H9 (cell line): Measurements from ENCODE around the gene LRRC8E. TPM values are rescaled to one million over a fixed set of nuclear protein-coding genes. Genes with fewer than 3 reads are reported as not detected.

ENCODE experiments used
- DNase-seq: peaks from one replicate; pipeline ENCODE4 v3.0.0-alpha.2; 2017
- H2AFZ ChIP-seq: one replicate; pipeline ENCODE4 v1.6.1; 2013; ENCODE audit warnings: mild to moderate bottlenecking, low read length, control low read depth, moderate library complexity
- H2AK5ac ChIP-seq: 2 replicates; pipeline ENCODE4 v1.6.1; 2013; ENCODE audit warnings: low read length, control low read depth, mixed read lengths; ENCODE audit not compliant: insufficient read length
- H2BK120ac ChIP-seq: one replicate; pipeline ENCODE4 v1.6.1; 2013; ENCODE audit warnings: low read depth, mild to moderate bottlenecking, low read length, control low read depth, inconsistent platforms; ENCODE audit not compliant: poor library complexity, severe bottlenecking
- H2BK12ac ChIP-seq: 2 replicates; pipeline ENCODE4 v1.6.1; 2013; ENCODE audit warnings: low read length, control low read depth, mixed read lengths, low read depth; ENCODE audit not compliant: insufficient read length
- H2BK15ac ChIP-seq: 2 replicates; pipeline ENCODE4 v1.6.1; 2013; ENCODE audit warnings: low read depth, low read length, control low read depth
- H2BK20ac ChIP-seq: one replicate; pipeline ENCODE4 v1.6.1; 2013; ENCODE audit warnings: low read depth, mild to moderate bottlenecking, low read length, control low read depth, inconsistent platforms; ENCODE audit not compliant: poor library complexity, severe bottlenecking
- H2BK5ac ChIP-seq: 2 replicates; pipeline ENCODE4 v1.6.1; 2013; ENCODE audit warnings: low read length, control low read depth, mixed read lengths; ENCODE audit not compliant: insufficient read length
- H3K14ac ChIP-seq: 2 replicates; pipeline ENCODE4 v1.6.1; 2013; ENCODE audit warnings: low read length, control low read depth; ENCODE audit not compliant: insufficient read depth
- H3K18ac ChIP-seq: 2 replicates; pipeline ENCODE4 v1.6.1; 2013; ENCODE audit warnings: low read depth, mild to moderate bottlenecking, mixed read lengths, low read length, control low read depth; ENCODE audit not compliant: insufficient read length
- H3K23ac ChIP-seq: 2 replicates; pipeline ENCODE4 v1.6.1; 2013; ENCODE audit warnings: low read length, control low read depth, mixed read lengths, low read depth; ENCODE audit not compliant: insufficient read length
- H3K23me2 ChIP-seq: 2 replicates; pipeline ENCODE4 v1.6.1; 2013; ENCODE audit warnings: low read depth, mild to moderate bottlenecking, mixed read lengths, low read length, control low read depth; ENCODE audit not compliant: insufficient read length, poor library complexity, severe bottlenecking
- H3K27ac ChIP-seq: 2 replicates; pipeline ENCODE4 v1.5.1; 2013; ENCODE audit warnings: low read length, control low read depth, mixed read lengths, low read depth; ENCODE audit not compliant: insufficient read length
- H3K27me3 ChIP-seq: 2 replicates; pipeline ENCODE4 v1.6.1; 2013; ENCODE audit warnings: low read length, control low read depth, inconsistent platforms; ENCODE audit not compliant: insufficient read depth
- H3K4ac ChIP-seq: 2 replicates; pipeline ENCODE4 v1.6.1; 2013; ENCODE audit warnings: low read depth, mild to moderate bottlenecking, control low read depth, inconsistent platforms, low read length, moderate library complexity
- H3K4me1 ChIP-seq: 2 replicates; pipeline ENCODE4 v1.6.1; 2013; ENCODE audit warnings: low read length, control low read depth, inconsistent platforms; ENCODE audit not compliant: insufficient read depth
- H3K4me2 ChIP-seq: 2 replicates; pipeline ENCODE4 v1.6.1; 2013; ENCODE audit warnings: low read length, control low read depth, mixed read lengths; ENCODE audit not compliant: insufficient read length, insufficient read depth
- H3K56ac ChIP-seq: 2 replicates; pipeline ENCODE4 v1.6.1; 2013; ENCODE audit warnings: low read depth, mild to moderate bottlenecking, mixed read lengths, low read length, control low read depth; ENCODE audit not compliant: insufficient read length
- H3K79me1 ChIP-seq: 2 replicates; pipeline ENCODE4 v1.6.1; 2013; ENCODE audit warnings: low read depth, mild to moderate bottlenecking, moderate library complexity, low read length, control low read depth, inconsistent platforms; ENCODE audit not compliant: insufficient read depth, poor library complexity, severe bottlenecking
- H3K79me2 ChIP-seq: 2 replicates; pipeline ENCODE4 v1.6.1; 2013; ENCODE audit warnings: low read length, control low read depth, inconsistent platforms; ENCODE audit not compliant: insufficient read depth
- H3K9ac ChIP-seq: 2 replicates; pipeline ENCODE4 v1.6.1; 2013; ENCODE audit warnings: low read length, control low read depth, mixed read lengths; ENCODE audit not compliant: insufficient read length; ENCODE audit errors: extremely low read depth
- H3K9me3 ChIP-seq: one replicate; pipeline ENCODE4 v1.6.1; 2013; ENCODE audit warnings: low read depth, low read length, inconsistent platforms; ENCODE audit not compliant: control insufficient read depth
- H3T11ph ChIP-seq: one replicate; pipeline ENCODE4 v1.6.1; 2013; ENCODE audit warnings: mild to moderate bottlenecking, low read length, control low read depth, inconsistent platforms
- H4K20me1 ChIP-seq: one replicate; pipeline ENCODE4 v1.6.1; 2013; ENCODE audit not compliant: control insufficient read depth, insufficient read length, insufficient read depth
- H4K5ac ChIP-seq: 2 replicates; pipeline ENCODE4 v1.6.1; 2013; ENCODE audit warnings: low read depth, mild to moderate bottlenecking, mixed read lengths, low read length, control low read depth; ENCODE audit not compliant: insufficient read length
- H4K8ac ChIP-seq: replicated peaks from 2 replicates; pipeline ENCODE4 v1.6.1; 2013; ENCODE audit warnings: low read length, control low read depth, mixed read lengths, low read depth; ENCODE audit not compliant: insufficient read length
- H4K91ac ChIP-seq: 2 replicates; pipeline ENCODE4 v1.6.1; 2013; ENCODE audit warnings: low read depth, mild to moderate bottlenecking, moderate library complexity, mixed read lengths, low read length, control low read depth; ENCODE audit not compliant: insufficient read length
- H3K27ac Mint-ChIP-seq, 3 experiments: 2 replicates in 2 of 3; 3 replicates in 1 of 3; pipeline ENCODE4 v1.8.0; 2020 to 2021; ENCODE audit warnings: mixed read lengths in 3 of 3, mild to moderate bottlenecking in 1 of 3, moderate library complexity in 1 of 3
- H3K27me3 Mint-ChIP-seq: 2 replicates; pipeline ENCODE4 v1.8.0; 2021; ENCODE audit warnings: low read depth, mild to moderate bottlenecking, moderate library complexity, mixed read lengths
- H3K36me3 Mint-ChIP-seq, 3 experiments: 2 replicates in 2 of 3; 3 replicates in 1 of 3; pipeline ENCODE4 v1.8.0; 2020 to 2021; ENCODE audit warnings: low read depth in 3 of 3, mixed read lengths in 3 of 3; ENCODE audit not compliant: insufficient read depth in 1 of 3
- H3K4me1 Mint-ChIP-seq, 2 experiments: 2 replicates each; pipeline ENCODE4 v1.8.0; 2020; ENCODE audit warnings: mixed read lengths in 2 of 2
- H3K4me3 Mint-ChIP-seq, 2 experiments: 2 replicates in 1 of 2; 3 replicates in 1 of 2; pipeline ENCODE4 v1.8.0; 2020 to 2021; ENCODE audit warnings: mild to moderate bottlenecking in 2 of 2, mixed read lengths in 2 of 2, moderate library complexity in 1 of 2
- H3K9me3 Mint-ChIP-seq, 2 experiments: 2 replicates in 1 of 2; 3 replicates in 1 of 2; pipeline ENCODE4 v1.8.0; 2020; ENCODE audit warnings: mild to moderate bottlenecking in 2 of 2, mixed read lengths in 2 of 2, moderate library complexity in 1 of 2
- CTCF ChIP-seq: fragments of 200-600 bp; sonication (generic); conservative IDR thresholded peaks from 3 replicates; pipeline ENCODE4 v1.8.0; 2021; ENCODE audit warnings: antibody characterized with exemption, mild to moderate bottlenecking
- WGBS: extraction: QIAGEN DNeasy Blood & Tissue Kit; methylation state at CpG from one replicate; pipeline ENCODE4 v1.1.7; 2013; ENCODE audit warnings: missing lambda C conversion rate, low lambda C conversion rate, mixed read lengths; ENCODE audit not compliant: insufficient read length; ENCODE audit errors: extremely low coverage; 5-methylcytosine and 5-hydroxymethylcytosine counted together
- total RNA-seq: library from RNA; stranded (reverse); gene quantifications from 2 replicates; pipeline ENCODE4 v1.2.1, GENCODE V29; 2021

The LRRC8E gene
- total RNA-seq, 1 experiment from 2014 or later, result 4.8 TPM

DNA sequence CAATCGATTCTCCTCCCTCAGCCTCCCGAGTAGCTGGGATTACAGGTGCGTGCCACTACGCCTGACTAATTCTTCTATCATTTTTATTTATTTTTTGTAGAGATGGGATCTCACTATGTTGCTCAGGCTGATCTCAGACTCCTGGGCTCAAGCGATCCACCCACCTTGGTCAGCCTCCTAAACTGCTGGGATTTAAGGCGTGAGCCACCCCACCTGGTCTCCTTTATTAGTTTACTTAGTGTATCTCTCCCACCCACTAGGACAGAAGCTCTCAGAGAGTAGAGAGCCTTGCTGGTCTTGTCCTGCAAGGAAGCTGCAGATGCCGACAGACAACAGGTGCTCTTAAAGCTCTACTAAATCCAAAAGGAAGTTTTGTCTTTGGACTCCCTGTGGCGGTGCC is 2.5 kb upstream of the LRRC8E start:
- DNase-seq, result no peak
- Histone ChIP-seq H3K56ac (no peak overlapping the region), H3K9ac (no peak overlapping the region), H3K23ac (no peak overlapping the region), H2BK120ac (no peak overlapping the region), H4K91ac (no peak overlapping the region), H3K14ac (no peak overlapping the region), H2BK5ac (no peak overlapping the region), H3K79me2 (no peaks in the 10 kb centered on the region), H2BK15ac (no peak overlapping the region), H4K5ac (no peak overlapping the region), H3K4me1 (no peaks in the 10 kb centered on the region), H3K4ac (no peak overlapping the region), H3K27ac (no peak overlapping the region), H4K8ac (no peak overlapping the region), H2AFZ (no peak overlapping the region), H3K4me2 (no peak overlapping the region), H2BK20ac (no peak overlapping the region), H3K79me1 (no peaks in the 10 kb centered on the region), H2AK5ac (no peak overlapping the region), H3K23me2 (peaks cover 3% of the 10 kb centered on the region), H3K18ac (no peak overlapping the region), H3T11ph (no peak overlapping the region), H3K27me3 (no peaks in the 10 kb centered on the region), H4K20me1 (no peaks in the 10 kb centered on the region), H3K9me3 (no peaks in the 10 kb centered on the region), H2BK12ac (no peak overlapping the region)
- Mint-ChIP-seq H3K9me3 (peaks cover 5 to 10% of the 10 kb centered on the region in 2 experiments; a peak in 3 of 5 replicates), H3K27ac (no peak overlapping the region), H3K4me1 (peaks cover 4 to 8% of the 10 kb centered on the region in 2 experiments), H3K4me3 (no peak overlapping the region), H3K27me3 (peaks cover 29% of the 10 kb centered on the region), H3K36me3 (no peaks in the 10 kb centered on the region)
- no peak for TF ChIP-seq CTCF
- no CpG with 5 or more reads among the region's 8 CpGs for WGBS
